GM23338 (cell line): ENCODE data around the gene IGF2BP2. TPM values are rescaled to one million over a fixed set of nuclear protein-coding genes. Genes with fewer than 3 reads are reported as not detected.

Source experiments
- ATAC-seq: fragments of 200-7000 bp; cut with Tn5 transposase; 3 replicates; pipeline ENCODE4 v1.9.1; 2020
- DNase-seq: peaks from one replicate; pipeline ENCODE4 v3.0.0-alpha.2; 2015; ENCODE audit warnings: low spot score
- H2AFZ ChIP-seq: fragments of 200-600 bp; sonication (generic); 2 replicates; pipeline ENCODE4 v1.8.0; 2016; ENCODE audit warnings: antibody characterized with exemption, mild to moderate bottlenecking, moderate library complexity
- H3F3A ChIP-seq: fragments of 200-600 bp; sonication (generic); replicated peaks from 2 replicates; pipeline ENCODE4 v1.8.0; 2017; ENCODE audit warnings: antibody characterized with exemption, mixed run types, low read depth
- H3K27ac ChIP-seq: fragments of 200-600 bp; sonication (generic); 2 replicates; pipeline ENCODE4 v1.6.1; 2016; ENCODE audit warnings: low read depth
- H3K27me3 ChIP-seq: fragments of 200-600 bp; sonication (generic); 2 replicates; pipeline ENCODE4 v1.8.0; 2016; ENCODE audit warnings: mild to moderate bottlenecking, mixed run types, moderate library complexity; ENCODE audit not compliant: insufficient read depth
- H3K36me3 ChIP-seq: fragments of 200-600 bp; sonication (generic); 2 replicates; pipeline ENCODE4 v1.8.0; 2016; ENCODE audit warnings: mild to moderate bottlenecking; ENCODE audit not compliant: insufficient read depth
- H3K4me1 ChIP-seq: fragments of 200-600 bp; sonication (generic); 2 replicates; pipeline ENCODE4 v1.8.0; 2016; ENCODE audit warnings: mild to moderate bottlenecking, moderate library complexity; ENCODE audit not compliant: insufficient read depth
- H3K4me2 ChIP-seq: fragments of 200-600 bp; sonication (generic); 2 replicates; pipeline ENCODE4 v1.7.1; 2017; ENCODE audit warnings: mixed run types
- H3K4me3 ChIP-seq: fragments of 200-600 bp; sonication (generic); 2 replicates; pipeline ENCODE4 v1.6.1; 2016; ENCODE audit warnings: mixed run types
- H3K79me2 ChIP-seq: fragments of 200-600 bp; sonication (generic); replicated peaks from 2 replicates; pipeline ENCODE4 v1.8.0; 2017; ENCODE audit warnings: mild to moderate bottlenecking; ENCODE audit not compliant: insufficient read depth
- H3K9me2 ChIP-seq: fragments of 200-600 bp; sonication (generic); 2 replicates; pipeline ENCODE4 v1.8.0; 2017; ENCODE audit not compliant: insufficient read depth
- H4K20me1 ChIP-seq: fragments of 200-600 bp; sonication (generic); replicated peaks from 2 replicates; pipeline ENCODE4 v1.8.0; 2017; ENCODE audit warnings: mild to moderate bottlenecking; ENCODE audit not compliant: insufficient read depth
- H3K27ac Mint-ChIP-seq: 2 replicates; pipeline ENCODE4 v1.8.0; 2020; ENCODE audit warnings: inconsistent platforms, mild to moderate bottlenecking, moderate library complexity, mixed read lengths
- H3K27me3 Mint-ChIP-seq: 3 replicates; pipeline ENCODE4 v1.8.0; 2022; ENCODE audit warnings: low read depth, mild to moderate bottlenecking, moderate library complexity, mixed read lengths, inconsistent platforms; ENCODE audit not compliant: insufficient read depth, poor library complexity
- H3K36me3 Mint-ChIP-seq: 3 replicates; pipeline ENCODE4 v1.8.0; 2021; ENCODE audit warnings: low read depth, mild to moderate bottlenecking, inconsistent platforms, moderate library complexity, mixed read lengths
- H3K4me1 Mint-ChIP-seq: 3 replicates; pipeline ENCODE4 v1.8.0; 2020; ENCODE audit warnings: mild to moderate bottlenecking, inconsistent platforms, mixed read lengths
- H3K4me3 Mint-ChIP-seq: 3 replicates; pipeline ENCODE4 v1.8.0; 2021; ENCODE audit warnings: moderate library complexity, mild to moderate bottlenecking, inconsistent platforms, mixed read lengths
- H3K9me3 Mint-ChIP-seq: 3 replicates; pipeline ENCODE4 v1.8.0; 2020; ENCODE audit warnings: moderate library complexity, mild to moderate bottlenecking, inconsistent platforms, mixed read lengths
- CREB1 ChIP-seq: fragments of 250-450 bp; sonication (Bioruptor Pico); IDR thresholded peaks from 2 replicates; pipeline ENCODE4 v1.5.0; 2020; ENCODE audit warnings: low read depth, mild to moderate bottlenecking, moderate library complexity
- EZH2 ChIP-seq: fragments of 200-600 bp; sonication (generic); IDR thresholded peaks from one replicate; pipeline ENCODE4 v1.8.0; 2017; ENCODE audit warnings: antibody characterized with exemption, mild to moderate bottlenecking, low read depth; ENCODE audit not compliant: unreplicated experiment
- EZH2phosphoT487 ChIP-seq: fragments of 200-600 bp; sonication (generic); IDR thresholded peaks from one replicate; pipeline ENCODE4 v1.8.1; 2018; ENCODE audit warnings: antibody characterized with exemption; ENCODE audit not compliant: unreplicated experiment
- NANOG ChIP-seq: IDR thresholded peaks from 2 replicates; pipeline ENCODE4 v1.6.1; 2016; ENCODE audit warnings: antibody characterized with exemption, borderline replicate concordance
- POLR2AphosphoS5 ChIP-seq: IDR thresholded peaks from 2 replicates; pipeline ENCODE4 v1.6.1; 2016; ENCODE audit warnings: antibody characterized with exemption, low read depth
- ZNF331 ChIP-seq: fragments of 250-450 bp; sonication (Bioruptor Pico); IDR thresholded peaks from 2 replicates; pipeline ENCODE4 v1.5.0; 2020; ENCODE audit warnings: low read depth, mild to moderate bottlenecking, moderate library complexity
- ZNF462 ChIP-seq: fragments of 250-450 bp; sonication (Bioruptor Pico); IDR thresholded peaks from 2 replicates; pipeline ENCODE4 v1.5.0; 2020; ENCODE audit warnings: mild to moderate bottlenecking, moderate library complexity
- polyA plus RNA-seq: library from polyadenylated mRNA; unstranded; fragments of >200 nt; fragmentation: Nextera tagmentation; extraction: Ambion mirVana; gene quantifications from 2 replicates; pipeline ENCODE4 v1.2.1, GENCODE V29; 2016
- total RNA-seq: library from RNA; depleted of rRNA; stranded (reverse); fragments of >200 nt; shearing (Covaris generic); gene quantifications from 2 replicates; pipeline ENCODE4 v1.2.3, GENCODE V29; 2014

IGF2BP2 gene
- total and polyA plus RNA-seq, 2 experiments from 2014 or later = 82.9 to 84.5 TPM

- Histone ChIP-seq H3K27me3 (no peaks in the 10 kb centered on the region), H3K9me2 (no peaks in the 10 kb centered on the region), H3K27ac (peak overlapping the region; percentile 82), H3K36me3 (no peaks in the 10 kb centered on the region), H3K4me2 (peak overlapping the region; percentile 56), H3K79me2 (peaks cover 100% of the 10 kb centered on the region), H3K4me3 (peak overlapping the region; percentile 27; the same call in 1 of the 2 replicates), H3F3A (no peaks in the 10 kb centered on the region), H3K4me1 (peaks cover 61% of the 10 kb centered on the region), H2AFZ (no peak overlapping the region), H4K20me1 (peaks cover 25% of the 10 kb centered on the region; the same call in 1 of the 2 replicates)
- Mint-ChIP-seq H3K27me3 (peaks cover 14% of the 10 kb centered on the region), H3K27ac (peak overlapping the region; percentile 62), H3K4me3 (peak overlapping the region; percentile 10; the same call in 1 of the 3 replicates), H3K4me1 (peaks cover 68% of the 10 kb centered on the region), H3K9me3 (no peaks in the 10 kb centered on the region), H3K36me3 (no peaks in the 10 kb centered on the region; the same call in 2 of the 3 replicates)
- DNase-seq = peak; percentile 52
- TF ChIP-seq POLR2AphosphoS5 = no peak
- 0 out of 2 replicates have a peak, but pooled peaks have one; percentile 37 for TF ChIP-seq NANOG
- no peak for TF ChIP-seq ZNF462 (CRISPR knock-in tag)
- TF ChIP-seq EZH2phosphoT487 = no peak
- no peak for TF ChIP-seq ZNF331 (CRISPR knock-in tag)
- no peak for TF ChIP-seq CREB1 (CRISPR knock-in tag)
- TF ChIP-seq EZH2 = no peak
- ATAC-seq = peak; percentile 9; the same call in 2 of the 3 replicates
These were observed 98.4 kb downstream of the IGF2BP2 start for GRCh38 chr3:185726254-185726967.
